Activated naive CD4-positive, alpha-beta T cell treated with anti-CD3 and anti-CD28 coated beads for 36 hours (primary cell): ENCODE results near the gene CBFA2T2. TPM values are rescaled to one million over a fixed set of nuclear protein-coding genes. Genes with fewer than 3 reads are reported as not detected.
"Not testable (repeated sequence)": the region's sequence is repeated elsewhere in the genome, so short reads cannot be mapped to it uniquely, and the experiment has no call there.

ENCODE experiments used
- CTCF ChIA-PET: fragments of 350-600 bp; sonication (Branson Sonifier 250); formaldehyde crosslinking; loops from one replicate; lab custom pipeline; 2021; ENCODE audit warnings: antibody characterized with exemption; lab: Charles Lee
- DNase-seq: peaks from one replicate; pipeline ENCODE4 v3.0.0-alpha.2; 2020
- H3K27ac Mint-ChIP-seq: one replicate; pipeline ENCODE4 v1.8.0; 2021; ENCODE audit warnings: mild to moderate bottlenecking, mixed read lengths
- H3K27me3 Mint-ChIP-seq: one replicate; pipeline ENCODE4 v1.8.0; 2021; ENCODE audit warnings: low read depth, mixed read lengths
- H3K36me3 Mint-ChIP-seq: one replicate; pipeline ENCODE4 v1.8.0; 2021; ENCODE audit warnings: low read depth, mixed read lengths
- H3K4me1 Mint-ChIP-seq: one replicate; pipeline ENCODE4 v1.8.0; 2021; ENCODE audit warnings: low read depth, mixed read lengths
- H3K4me3 Mint-ChIP-seq: one replicate; pipeline ENCODE4 v1.8.0; 2021; ENCODE audit warnings: mild to moderate bottlenecking, moderate library complexity, mixed read lengths
- H3K9me3 Mint-ChIP-seq: one replicate; pipeline ENCODE4 v1.8.0; 2021; ENCODE audit warnings: mixed read lengths
- intact Hi-C: fragments of 100-400 bp; cut with micrococcal nuclease; formaldehyde crosslinking; loops from one replicate; pipeline ENCODE4 v1.15.1; 2023
- total RNA-seq, 2 experiments: library from RNA; stranded (reverse); gene quantifications; one replicate each; pipeline ENCODE4 v1.2.3, GENCODE V29; 2021

The CBFA2T2 gene
- total RNA-seq, 2 experiments from 2014 or later: 11.1 to 11.4 TPM

GRCh38 chr20:33687370-33687915 is 197.5 kb downstream of the CBFA2T2 start:
- no peaks in the 10 kb centered on the region for H3K9me3 Mint-ChIP-seq
- intact Hi-C loops: loop anchor here (5.0 kb wide), 1 partner anchor 90 kb away; no protein-coding TSS in a partner anchor
- H3K36me3 Mint-ChIP-seq: peaks cover 18% of the 10 kb centered on the region
- peak overlapping the region; percentile 84 for H3K27ac Mint-ChIP-seq
- H3K27me3 Mint-ChIP-seq: no peaks in the 10 kb centered on the region
- no peak for DNase-seq
- CTCF ChIA-PET: interaction anchor here (1.1 to 1.8 kb wide), 3 partner anchors 9 to 45 kb away, joined by 3 to 8 read pairs (median 5); partner anchors contain the start of gene ZNF341
- no peak overlapping the region for H3K4me3 Mint-ChIP-seq
- H3K4me1 Mint-ChIP-seq: peaks cover 55% of the 10 kb centered on the region

GRCh38 chr20:33687993-33688937 is 198.4 kb downstream of the CBFA2T2 start:
- peaks cover 53% of the 10 kb centered on the region for H3K4me1 Mint-ChIP-seq
- intact Hi-C loops: loop anchor here (5.0 kb wide), 1 partner anchor 89 kb away; no protein-coding TSS in a partner anchor

GRCh38 chr20:33688938-33689424 is 199.1 kb downstream of the CBFA2T2 start:
- peaks cover 9% of the 10 kb centered on the region for H3K36me3 Mint-ChIP-seq
- CTCF ChIA-PET: interaction anchor here (0.6 to 1.1 kb wide), 3 partner anchors 28 to 721 kb away, joined by 3 read pairs; no protein-coding TSS in a partner anchor
- no peak overlapping the region for H3K4me3 Mint-ChIP-seq
- intact Hi-C loops: loop anchor here (5.0 kb wide), 1 partner anchor 88 kb away; no protein-coding TSS in a partner anchor
- DNase-seq: no peak
- peaks cover 52% of the 10 kb centered on the region for H3K4me1 Mint-ChIP-seq
- H3K27ac Mint-ChIP-seq: peak overlapping the region; percentile 31
- no peaks in the 10 kb centered on the region for H3K9me3 Mint-ChIP-seq
- H3K27me3 Mint-ChIP-seq: no peaks in the 10 kb centered on the region

More at GRCh38 chr20:33687993-33688937, 198.4 kb downstream of the CBFA2T2 start:
- Mint-ChIP-seq H3K4me3 (no peak overlapping the region), H3K36me3 (peaks cover 10% of the 10 kb centered on the region), H3K27me3 (no peaks in the 10 kb centered on the region), H3K27ac (peak overlapping the region; percentile 55), H3K9me3 (no peaks in the 10 kb centered on the region)
- no peak for DNase-seq
- CTCF ChIA-PET: interaction anchor here (0.6 to 1.8 kb wide), 4 partner anchors 8 to 720 kb away, joined by 3 to 8 read pairs (median 3); partner anchors contain the start of gene ZNF341

GRCh38 chr20:33689493-33689892 is 199.6 kb downstream of the CBFA2T2 start:
- H3K36me3 Mint-ChIP-seq: peaks cover 9% of the 10 kb centered on the region
- H3K4me3 Mint-ChIP-seq: no peak overlapping the region
- intact Hi-C loops: loop anchor here (5.0 kb wide), 1 partner anchor 88 kb away; no protein-coding TSS in a partner anchor
- H3K27me3 Mint-ChIP-seq: no peaks in the 10 kb centered on the region
- CTCF ChIA-PET: interaction anchor here (0.6 kb wide), 1 partner anchor 176 kb away, joined by 3 read pairs; no protein-coding TSS in a partner anchor
- H3K27ac Mint-ChIP-seq: peak overlapping the region; percentile 76
- DNase-seq: no peak
- peaks cover 49% of the 10 kb centered on the region for H3K4me1 Mint-ChIP-seq
- H3K9me3 Mint-ChIP-seq: no peaks in the 10 kb centered on the region

- H3K4me3 Mint-ChIP-seq: peak overlapping the region; percentile 25
- H3K36me3 Mint-ChIP-seq: peaks cover 4% of the 10 kb centered on the region
- H3K27ac Mint-ChIP-seq: peak overlapping the region; percentile 76
- no peaks in the 10 kb centered on the region for H3K9me3 Mint-ChIP-seq
- CTCF ChIA-PET: interaction anchor here (0.6 to 0.7 kb wide), 3 partner anchors 23 to 247 kb away, joined by 4 to 5 read pairs (median 4); no protein-coding TSS in a partner anchor
- no peaks in the 10 kb centered on the region for H3K27me3 Mint-ChIP-seq
- peak; percentile 83 for DNase-seq
- intact Hi-C loops: loop anchor here (1.0 to 5.0 kb wide), 2 partner anchors 30 to 87 kb away; partner anchors contain the start of gene PXMP4
- H3K4me1 Mint-ChIP-seq: peaks cover 44% of the 10 kb centered on the region
Measured at GRCh38 chr20:33689973-33690372, 200.1 kb downstream of the CBFA2T2 start.

GRCh38 chr20:33693289-33693688 is 203.4 kb downstream of the CBFA2T2 start:
- Mint-ChIP-seq H3K9me3 (peaks cover under 1% of the 10 kb centered on the region), H3K36me3 (no peaks in the 10 kb centered on the region), H3K27me3 (no peaks in the 10 kb centered on the region), H3K4me1 (peaks cover 27% of the 10 kb centered on the region), H3K27ac (no peak overlapping the region), H3K4me3 (no peak overlapping the region)
- intact Hi-C loops: no loop called here
- CTCF ChIA-PET: no interaction called here
- DNase-seq: no peak

- no peak for DNase-seq
- Mint-ChIP-seq H3K4me3 (no peak overlapping the region), H3K27me3 (no peaks in the 10 kb centered on the region), H3K36me3 (no peaks in the 10 kb centered on the region), H3K27ac (no peak overlapping the region), H3K9me3 (peaks cover 2% of the 10 kb centered on the region), H3K4me1 (peaks cover 20% of the 10 kb centered on the region)
- CTCF ChIA-PET: interaction anchor here (0.6 kb wide), 1 partner anchor 29 kb away, joined by 3 read pairs; no protein-coding TSS in a partner anchor
- intact Hi-C loops: no loop called here
Measured at GRCh38 chr20:33693741-33694638, 204.1 kb downstream of the CBFA2T2 start.

GRCh38 chr20:33694639-33695012 is 204.7 kb downstream of the CBFA2T2 start:
- H3K27ac Mint-ChIP-seq: no peak overlapping the region
- CTCF ChIA-PET: interaction anchor here (0.6 to 2.1 kb wide), 2 partner anchors 26 to 28 kb away, joined by 3 to 8 read pairs; no protein-coding TSS in a partner anchor
- no peak overlapping the region for H3K4me3 Mint-ChIP-seq

GRCh38 chr20:33696448-33696847 is 206.6 kb downstream of the CBFA2T2 start:
- intact Hi-C loops: no loop called here
- H3K27ac Mint-ChIP-seq: no peak overlapping the region
- no peak overlapping the region for H3K4me3 Mint-ChIP-seq
- H3K9me3 Mint-ChIP-seq: peaks cover 3% of the 10 kb centered on the region
- no peaks in the 10 kb centered on the region for H3K27me3 Mint-ChIP-seq
- no peak for DNase-seq
- CTCF ChIA-PET: interaction anchor here (1.2 to 2.1 kb wide), 2 partner anchors 9 to 28 kb away, joined by 3 to 8 read pairs; no protein-coding TSS in a partner anchor
- no peaks in the 10 kb centered on the region for H3K36me3 Mint-ChIP-seq
- peaks cover 3% of the 10 kb centered on the region for H3K4me1 Mint-ChIP-seq

More at GRCh38 chr20:33694639-33695012, 204.7 kb downstream of the CBFA2T2 start:
- Mint-ChIP-seq H3K36me3 (no peaks in the 10 kb centered on the region), H3K27me3 (no peaks in the 10 kb centered on the region), H3K9me3 (peaks cover 3% of the 10 kb centered on the region), H3K4me1 (peaks cover 14% of the 10 kb centered on the region)
- no peak for DNase-seq
- intact Hi-C loops: no loop called here

- DNase-seq: no peak
- peaks cover 5% of the 10 kb centered on the region for H3K9me3 Mint-ChIP-seq
- CTCF ChIA-PET: interaction anchor here (1.2 kb wide), 1 partner anchor 10 kb away, joined by 3 read pairs; no protein-coding TSS in a partner anchor
- H3K27ac Mint-ChIP-seq: no peak overlapping the region
- H3K27me3 Mint-ChIP-seq: no peaks in the 10 kb centered on the region
- peaks cover 2% of the 10 kb centered on the region for H3K36me3 Mint-ChIP-seq
- no peak overlapping the region for H3K4me3 Mint-ChIP-seq
- intact Hi-C loops: no loop called here
- peaks cover under 1% of the 10 kb centered on the region for H3K4me1 Mint-ChIP-seq
Measured at GRCh38 chr20:33697129-33697528, 207.2 kb downstream of the CBFA2T2 start.

GRCh38 chr20:33698966-33699365 is 209.1 kb downstream of the CBFA2T2 start:
- H3K36me3 Mint-ChIP-seq, DNase-seq, H3K4me3 Mint-ChIP-seq, H3K4me1 Mint-ChIP-seq, intact Hi-C loops, H3K27me3 Mint-ChIP-seq, H3K27ac Mint-ChIP-seq, H3K9me3 Mint-ChIP-seq, CTCF ChIA-PET: not testable (repeated sequence)
